HG03558 (cell line): ENCODE data around the gene PTPN3.
"Not testable (repeated sequence)": the region's sequence is repeated elsewhere in the genome, so short reads cannot be mapped to it uniquely, and the experiment has no call there.

Source experiments
- ATAC-seq: cut with Tn5 transposase; IDR thresholded peaks from one replicate; pipeline ENCODE4 v1.9.1; 2021; ENCODE audit warnings: moderate number of reproducible peaks; ENCODE audit not compliant: unreplicated experiment; ENCODE audit errors: extremely low read depth

The PTPN3 gene, protein sequence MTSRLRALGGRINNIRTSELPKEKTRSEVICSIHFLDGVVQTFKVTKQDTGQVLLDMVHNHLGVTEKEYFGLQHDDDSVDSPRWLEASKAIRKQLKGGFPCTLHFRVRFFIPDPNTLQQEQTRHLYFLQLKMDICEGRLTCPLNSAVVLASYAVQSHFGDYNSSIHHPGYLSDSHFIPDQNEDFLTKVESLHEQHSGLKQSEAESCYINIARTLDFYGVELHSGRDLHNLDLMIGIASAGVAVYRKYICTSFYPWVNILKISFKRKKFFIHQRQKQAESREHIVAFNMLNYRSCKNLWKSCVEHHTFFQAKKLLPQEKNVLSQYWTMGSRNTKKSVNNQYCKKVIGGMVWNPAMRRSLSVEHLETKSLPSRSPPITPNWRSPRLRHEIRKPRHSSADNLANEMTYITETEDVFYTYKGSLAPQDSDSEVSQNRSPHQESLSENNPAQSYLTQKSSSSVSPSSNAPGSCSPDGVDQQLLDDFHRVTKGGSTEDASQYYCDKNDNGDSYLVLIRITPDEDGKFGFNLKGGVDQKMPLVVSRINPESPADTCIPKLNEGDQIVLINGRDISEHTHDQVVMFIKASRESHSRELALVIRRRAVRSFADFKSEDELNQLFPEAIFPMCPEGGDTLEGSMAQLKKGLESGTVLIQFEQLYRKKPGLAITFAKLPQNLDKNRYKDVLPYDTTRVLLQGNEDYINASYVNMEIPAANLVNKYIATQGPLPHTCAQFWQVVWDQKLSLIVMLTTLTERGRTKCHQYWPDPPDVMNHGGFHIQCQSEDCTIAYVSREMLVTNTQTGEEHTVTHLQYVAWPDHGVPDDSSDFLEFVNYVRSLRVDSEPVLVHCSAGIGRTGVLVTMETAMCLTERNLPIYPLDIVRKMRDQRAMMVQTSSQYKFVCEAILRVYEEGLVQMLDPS

GRCh38 chr9:109498195-109499092, at the start of gene PTPN3:
Gene PTPN3, minus strand, starts transcription at chr9:109498307. Its CDS starts 34,873 bp downstream, at chr9:109463434.
- ATAC-seq, result no peak

DNA sequence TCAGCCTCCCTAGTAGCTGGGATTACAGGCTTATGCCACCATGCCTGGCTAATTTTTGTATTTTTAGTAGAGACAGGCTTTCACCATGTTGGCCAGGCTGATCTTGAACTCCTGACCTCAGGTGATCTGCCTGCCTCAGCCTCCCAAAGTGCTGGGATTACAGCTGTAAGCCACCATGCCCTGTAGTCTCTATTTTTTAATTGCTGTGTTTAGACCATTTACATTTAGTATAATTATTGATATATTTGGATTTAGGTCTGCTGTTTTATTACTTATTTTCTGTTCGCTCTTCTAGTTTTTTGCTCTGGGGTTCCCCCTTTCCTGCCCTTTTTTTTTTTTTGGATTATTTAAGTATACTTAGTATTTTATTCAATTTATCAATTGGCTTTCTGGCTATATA, 46.8 kb upstream of the PTPN3 start:
- not testable (repeated sequence) for ATAC-seq

- ATAC-seq, result no peak
Measured at GRCh38 chr9:109542922-109543321, 44.8 kb upstream of the PTPN3 start.

GRCh38 chr9:109538346-109538745, 40.2 kb upstream of the PTPN3 start:
- no peak for ATAC-seq

- no peak for ATAC-seq
Measured at GRCh38 chr9:109537288-109537687, 39.2 kb upstream of the PTPN3 start.

GRCh38 chr9:109536859-109537258, 38.8 kb upstream of the PTPN3 start:
- no peak for ATAC-seq

GRCh38 chr9:109535365-109535764, 37.3 kb upstream of the PTPN3 start:
- no peak for ATAC-seq

DNA sequence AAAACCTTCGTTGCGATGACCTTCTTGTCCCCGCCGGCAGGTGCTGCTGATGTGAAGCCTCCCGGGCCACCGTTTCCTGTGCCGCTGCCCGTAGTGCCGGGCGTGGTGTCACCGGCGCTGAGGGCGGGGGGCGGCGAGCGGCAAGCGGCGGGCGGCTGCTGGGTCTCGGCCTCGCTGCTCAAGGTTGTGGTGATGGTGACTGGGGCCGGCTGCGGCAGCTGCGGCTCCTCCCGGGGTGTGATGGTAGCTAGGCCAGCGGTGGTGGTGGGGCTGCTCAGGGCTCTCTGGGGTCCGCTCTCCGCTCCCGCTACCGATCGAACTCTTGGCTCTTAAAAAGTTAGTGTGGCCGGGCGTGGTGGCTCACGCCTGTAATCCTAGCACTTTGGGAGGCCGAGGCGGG, 36.0 kb upstream of the PTPN3 start:
- ATAC-seq, result no peak

DNA sequence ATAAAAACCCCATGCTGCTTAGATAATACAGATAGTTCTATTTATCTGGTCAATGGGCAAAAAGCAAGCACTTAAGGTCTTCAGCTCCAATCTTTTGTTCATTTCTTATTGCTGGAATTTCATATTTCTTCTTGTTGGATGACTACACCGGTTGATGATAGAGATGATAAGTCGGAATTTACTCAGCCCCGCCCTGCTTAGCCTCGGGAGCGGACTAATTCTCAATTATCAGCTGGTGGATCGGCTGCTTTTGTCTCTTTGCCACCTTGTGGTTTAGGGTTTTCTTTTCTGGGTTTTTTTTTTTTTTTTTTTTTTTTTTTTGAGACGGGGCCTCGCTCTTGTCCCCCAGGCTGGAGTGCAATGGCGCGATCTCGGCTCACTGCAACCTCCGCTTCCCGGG, 34.5 kb upstream of the PTPN3 start:
- ATAC-seq, result not testable (repeated sequence)

DNA sequence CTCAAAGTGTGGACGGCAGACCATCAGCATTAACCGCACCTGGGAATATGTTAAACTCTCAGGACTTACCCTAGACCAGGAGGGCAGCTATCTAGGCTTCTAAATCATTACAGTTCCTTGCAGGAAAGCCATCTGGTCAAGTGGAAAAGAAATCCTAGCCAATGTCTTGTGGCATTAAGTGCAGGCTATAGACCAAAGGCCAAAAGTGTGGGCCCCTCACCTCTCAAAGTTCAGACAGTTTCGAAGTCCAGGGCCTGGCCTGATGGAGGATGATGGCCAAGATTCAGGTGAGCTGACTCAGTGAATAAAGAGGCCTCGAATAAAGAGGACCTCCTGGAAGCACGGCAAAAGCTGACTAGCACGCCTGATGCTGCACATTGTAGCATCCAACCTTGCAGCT, 24.0 kb upstream of the PTPN3 start:
- no peak for ATAC-seq

DNA sequence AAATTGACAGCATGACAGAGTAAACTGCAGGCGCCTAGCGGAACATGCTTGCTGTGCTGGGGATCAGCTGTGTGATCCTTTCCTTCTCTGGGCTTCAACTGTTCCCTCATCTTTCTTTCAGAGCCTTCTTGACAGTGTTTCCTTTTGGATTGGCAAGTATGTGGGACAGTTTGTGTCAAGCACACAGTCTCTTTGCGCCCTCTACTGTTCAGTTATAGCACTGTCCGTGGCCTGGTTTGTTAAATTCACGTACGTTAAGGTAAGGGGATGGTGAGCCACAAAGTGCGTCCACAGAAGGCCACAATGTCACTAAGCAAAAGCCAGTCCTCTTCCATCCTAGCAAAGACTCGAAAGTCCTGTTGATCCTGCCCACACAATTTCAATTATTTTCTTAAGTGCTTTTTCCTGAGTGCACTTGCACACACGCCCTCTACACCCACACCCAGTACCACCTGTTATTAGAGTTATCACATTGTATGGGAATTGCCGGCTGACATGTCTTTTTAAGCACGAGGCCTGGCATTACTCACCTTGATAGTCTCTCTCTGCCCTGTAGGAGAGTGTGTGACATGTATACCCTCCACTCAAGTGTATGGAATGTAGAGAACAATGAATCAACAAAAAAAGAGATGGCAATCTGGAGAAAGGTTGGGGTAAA, 22.5 kb upstream of the PTPN3 start:
- peak; percentile 85 for ATAC-seq

GRCh38 chr9:109519366-109519765, 21.3 kb upstream of the PTPN3 start:
- ATAC-seq, result no peak

GRCh38 chr9:109518621-109519335, 20.7 kb upstream of the PTPN3 start:
- ATAC-seq, result no peak

DNA sequence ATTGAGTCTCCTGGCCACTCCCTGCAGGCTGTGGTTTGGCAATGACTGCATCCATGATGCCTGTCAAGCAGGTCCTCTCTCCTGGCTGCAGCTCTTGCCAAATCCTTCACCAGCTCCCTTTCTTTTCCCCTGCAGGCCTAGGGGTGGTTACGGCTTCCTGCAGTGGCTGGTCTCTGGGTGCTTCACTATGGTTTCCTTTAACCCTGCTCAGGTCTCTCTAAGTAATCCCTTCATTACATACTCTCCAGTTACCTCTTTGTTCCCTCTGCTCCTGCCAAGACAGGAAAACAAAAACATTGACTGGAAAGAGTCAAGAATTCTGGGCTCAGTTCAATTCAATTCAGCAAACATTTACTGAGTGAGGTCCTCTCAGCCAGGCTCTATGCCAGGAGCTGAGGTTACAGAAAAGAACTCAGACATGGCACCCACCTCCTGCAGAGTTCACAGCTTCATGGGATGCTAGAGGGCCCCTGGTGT, 19.8 kb upstream of the PTPN3 start:
- no peak for ATAC-seq

DNA sequence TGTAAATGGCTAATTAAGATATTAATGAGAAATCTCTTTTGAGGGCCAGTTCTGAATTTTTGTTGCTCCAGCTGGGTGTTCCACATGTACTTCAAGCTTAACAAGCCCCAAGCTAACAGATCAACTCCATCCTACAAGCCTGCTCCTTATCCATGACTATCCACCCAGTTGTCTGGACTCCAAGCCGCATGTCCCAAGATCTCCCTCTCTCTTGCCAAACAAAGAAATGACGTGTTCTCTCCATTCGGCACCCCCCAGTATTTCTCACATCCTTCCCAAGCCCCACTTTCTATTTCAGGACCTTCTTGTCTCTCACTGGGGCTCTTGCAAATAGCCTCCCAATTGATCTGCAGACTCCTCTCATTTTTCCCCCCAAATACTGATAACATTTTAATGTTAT, 15.8 kb upstream of the PTPN3 start:
- ATAC-seq, result no peak

- no peak for ATAC-seq
Measured at GRCh38 chr9:109512170-109512756, 14.2 kb upstream of the PTPN3 start.

GRCh38 chr9:109510506-109510905, 12.4 kb upstream of the PTPN3 start:
- no peak for ATAC-seq

GRCh38 chr9:109510042-109510441, 11.9 kb upstream of the PTPN3 start:
- not testable (repeated sequence) for ATAC-seq

GRCh38 chr9:109509611-109510010, 11.5 kb upstream of the PTPN3 start:
- no peak for ATAC-seq
